Fibroblast of the aortic adventitia (primary cell): Measurements from ENCODE around the gene C3AR1. TPM values are rescaled to one million over a fixed set of nuclear protein-coding genes. Genes with fewer than 3 reads are reported as not detected.
"Not testable (repeated sequence)": the region's sequence is repeated elsewhere in the genome, so short reads cannot be mapped to it uniquely, and the experiment has no call there.

ENCODE experiments used
- DNase-seq: peaks from one replicate; pipeline ENCODE4 v3.0.0-alpha.2; 2010; ENCODE audit warnings: low read depth
- H3K4me3 ChIP-seq: 2 replicates; pipeline ENCODE4 v1.5.1; 2011; ENCODE audit warnings: low read depth, mild to moderate bottlenecking, control low read depth, low read length, moderate library complexity
- CTCF ChIP-seq: IDR thresholded peaks from 2 replicates; pipeline ENCODE4 v1.5.1; 2011; ENCODE audit warnings: mild to moderate bottlenecking, low read length, control low read depth, inconsistent platforms; ENCODE audit not compliant: insufficient read depth
- total RNA-seq: library from RNA; depleted of rRNA; stranded (reverse); fragments of >200 nt; gene quantifications from 2 replicates; pipeline ENCODE4 v1.2.3, GENCODE V29; 2012; ENCODE audit warnings: low replicate concordance

The C3AR1 gene
- total RNA-seq, 1 donor, result 0.18 TPM

- no peak for TF ChIP-seq CTCF
- DNase-seq, result no peak
- no peak overlapping the region for H3K4me3 ChIP-seq
Observed at GRCh38 chr12:8088574-8088973, 22.4 kb upstream of the C3AR1 start.

- DNase-seq, result no peak
- H3K4me3 ChIP-seq, result no peak overlapping the region
- TF ChIP-seq CTCF, result no peak
Observed at GRCh38 chr12:8087666-8088065, 21.5 kb upstream of the C3AR1 start.

GRCh38 chr12:8084351-8084750 lies 18.2 kb upstream of the C3AR1 start:
- DNase-seq, H3K4me3 ChIP-seq: not testable (repeated sequence)

- peak; percentile 2 for DNase-seq
- TF ChIP-seq CTCF, result no peak
- H3K4me3 ChIP-seq, result peak overlapping the region; percentile 100
Observed at GRCh38 chr12:8082808-8083100, 16.6 kb upstream of the C3AR1 start.

- peak; percentile 10 for DNase-seq
- TF ChIP-seq CTCF, result no peak
Observed at GRCh38 chr12:8081251-8081920, 15.2 kb upstream of the C3AR1 start.

GRCh38 chr12:8080120-8080519 lies 14.0 kb upstream of the C3AR1 start:
- no peak for TF ChIP-seq CTCF
- DNase-seq, result no peak
- H3K4me3 ChIP-seq, result no peak overlapping the region

More at GRCh38 chr12:8081251-8081920, 15.2 kb upstream of the C3AR1 start:
- peak overlapping the region; percentile 100 for H3K4me3 ChIP-seq

GRCh38 chr12:8078916-8079315 lies 12.8 kb upstream of the C3AR1 start:
- no peak for DNase-seq
- TF ChIP-seq CTCF, result no peak
- H3K4me3 ChIP-seq, result no peak overlapping the region
